Upper lobe of left lung (tissue), 4 donors: ENCODE measurements around the gene TFG.

ENCODE experiments used
- CTCF ChIP-seq, 6 experiments: fragments of 450-650 bp in 4 of 6; fragments of 200-600 bp in 2 of 6; sonication (generic) in 2 of 6; IDR thresholded peaks; one replicate each; pipeline ENCODE4 v1.5.1; 2016 to 2019; ENCODE audit warnings: antibody characterized with exemption in 6 of 6
- POLR2AphosphoS5 ChIP-seq, 2 donors: sonication (generic); formaldehyde crosslinking; IDR thresholded peaks; one replicate each; pipeline ENCODE4 v1.5.1; 2017; ENCODE audit warnings: antibody characterized with exemption in 2 of 2

- TF ChIP-seq CTCF (IDR thresholded peaks at IDR 0.05) (no peak), POLR2AphosphoS5 (IDR thresholded peaks at IDR 0.05) (no peak)
These were observed 5.4 kb upstream of the TFG start for GRCh38 chr3:100703865-100704264.
